ENCODE measurements around the gene PTPN1. TPM values are rescaled to one million over a fixed set of nuclear protein-coding genes. Genes with fewer than 3 reads are reported as not detected.
"Not testable (repeated sequence)": the region's sequence is repeated elsewhere in the genome, so short reads cannot be mapped to it uniquely, and the experiment has no call there.

Gene PTPN1
- total and polyA plus RNA-seq, 4 donors = 5.8 to 10.6 (median 9.7) TPM

DNA sequence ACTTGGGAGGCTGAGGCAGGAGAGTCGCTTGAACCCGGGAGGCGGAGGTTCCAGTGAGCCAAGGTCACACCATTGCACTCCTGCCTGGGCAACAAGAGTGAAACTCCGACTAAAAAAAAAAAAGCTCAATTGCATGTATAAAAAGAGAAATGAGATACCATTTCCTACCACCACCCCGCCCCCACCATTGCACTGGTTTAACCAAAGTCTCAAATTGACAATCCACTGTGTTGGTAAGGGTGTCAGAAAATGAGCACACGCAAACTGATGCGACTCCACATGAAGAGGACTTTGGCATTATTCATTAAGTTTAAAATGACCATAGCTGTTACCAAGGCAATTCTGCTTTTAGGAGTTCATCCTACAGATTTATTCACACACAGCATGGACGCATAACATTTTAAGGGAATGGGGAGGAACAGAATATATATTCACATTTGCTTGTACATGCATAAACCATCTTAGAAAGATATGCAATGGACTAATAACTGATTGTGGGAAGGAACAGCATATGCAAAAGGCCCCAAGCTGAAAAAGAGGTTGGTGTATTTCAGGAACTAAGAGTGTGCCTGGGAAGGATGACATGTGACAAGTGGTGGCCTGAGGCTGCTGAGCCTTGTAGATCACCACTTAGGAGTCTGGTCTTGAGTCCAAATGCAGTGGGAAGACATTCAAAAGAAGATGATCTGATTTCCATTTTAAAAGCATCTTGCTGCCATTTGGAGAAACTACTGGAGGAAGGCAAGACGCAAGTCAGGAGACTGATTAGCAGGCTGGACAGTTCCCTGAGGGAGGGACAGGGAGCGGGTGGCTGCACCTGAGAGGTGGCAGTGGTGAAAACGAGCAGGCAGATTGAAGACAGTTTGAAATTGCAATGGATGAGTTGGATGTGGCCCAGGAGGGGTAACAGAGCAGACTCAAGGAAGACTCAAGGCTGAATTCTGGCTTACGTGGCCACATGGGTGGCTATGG is 37.2 kb upstream of the PTPN1 start:
- Histone ChIP-seq H3K4me3 (ENCODE audit: low read depth in 1 of 3, low read length in 3 of 3) (no peak overlapping the region), H3K36me3 (ENCODE audit: control insufficient read depth in 4 of 4, insufficient read depth in 3 of 4, low read depth in 1 of 4, low read length in 3 of 4) (no peaks in the 10 kb centered on the region), H3K27me3 (ENCODE audit: control insufficient read depth in 4 of 4, insufficient read depth in 4 of 4, low read length in 3 of 4) (no peaks in the 10 kb centered on the region), H3K9ac (ENCODE audit: low read depth in 1 of 2, low read length in 2 of 2) (no peak overlapping the region), H3K9me3 (ENCODE audit: control insufficient read depth in 4 of 4, low read length in 3 of 4) (no peaks in the 10 kb centered on the region), H3K27ac (ENCODE audit: low read depth in 1 of 2, low read length in 2 of 2) (peak overlapping the region in 1 of 2 donors; percentile 41), H3K4me1 (ENCODE audit: control insufficient read depth in 4 of 4, insufficient read depth in 4 of 4, low read length in 3 of 4) (peaks cover 13 to 22% (median 18%) of the 10 kb centered on the region in 4 donors)
- DNase-seq (ENCODE audit: low spot score) = no peak
- 91% methylated on average over 12 of the region's 12 CpGs for WGBS
- TF ChIP-seq REST (IDR thresholded peaks at IDR 0.05) (no peak), ZBTB33 (IDR thresholded peaks at IDR 0.05) (no peak), MAX (IDR thresholded peaks at IDR 0.05) (no peak), GABPA (IDR thresholded peaks at IDR 0.05 in 1 of 2, conservative IDR thresholded peaks at IDR 0.05 in 1 of 2) (no peak), NR2F2 (IDR thresholded peaks at IDR 0.05) (no peak), HNF4A (conservative IDR thresholded peaks at IDR 0.05) (no peak), FOXA1 (IDR thresholded peaks at IDR 0.05) (no peak), EGR1 (IDR thresholded peaks at IDR 0.05; ENCODE audit: low read depth in 2 of 2) (no peak), YY1 (IDR thresholded peaks at IDR 0.05) (no peak)

DNA sequence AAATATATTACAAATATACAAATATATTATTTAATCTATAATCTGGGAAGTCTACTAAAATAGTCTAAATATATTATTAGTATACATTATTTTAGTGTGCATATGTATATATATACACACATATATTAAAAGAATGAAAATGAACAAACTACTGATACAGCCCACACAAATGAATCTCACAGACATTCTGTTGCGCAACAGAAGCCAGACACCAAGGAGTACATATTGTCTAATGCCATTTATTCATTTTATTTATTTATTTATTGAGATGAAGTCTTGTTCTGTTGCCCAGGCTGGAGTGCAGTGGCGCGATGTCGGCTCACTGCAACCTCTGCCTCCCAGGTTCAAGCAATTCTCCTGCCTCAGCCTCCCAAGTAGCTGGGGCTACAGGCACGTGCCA is 35.8 kb upstream of the PTPN1 start:
- H3K4me1 ChIP-seq (ENCODE audit: control insufficient read depth in 4 of 4, insufficient read depth in 4 of 4, low read length in 3 of 4) = peaks cover 11 to 24% (median 19%) of the 10 kb centered on the region in 4 donors
- not testable (repeated sequence) for H3K36me3 ChIP-seq (ENCODE audit: control insufficient read depth in 4 of 4, insufficient read depth in 3 of 4, low read depth in 1 of 4, low read length in 3 of 4); H3K27me3 ChIP-seq (ENCODE audit: control insufficient read depth in 4 of 4, insufficient read depth in 4 of 4, low read length in 3 of 4); H3K4me3 ChIP-seq (ENCODE audit: low read depth in 1 of 3, low read length in 3 of 3); H3K27ac ChIP-seq (ENCODE audit: low read depth in 1 of 2, low read length in 2 of 2); H3K9ac ChIP-seq (ENCODE audit: low read depth in 1 of 2, low read length in 2 of 2); H3K9me3 ChIP-seq (ENCODE audit: control insufficient read depth in 4 of 4, low read length in 3 of 4); DNase-seq (ENCODE audit: low spot score)
- WGBS = 96% methylated on average over 5 of the region's 5 CpGs

DNA sequence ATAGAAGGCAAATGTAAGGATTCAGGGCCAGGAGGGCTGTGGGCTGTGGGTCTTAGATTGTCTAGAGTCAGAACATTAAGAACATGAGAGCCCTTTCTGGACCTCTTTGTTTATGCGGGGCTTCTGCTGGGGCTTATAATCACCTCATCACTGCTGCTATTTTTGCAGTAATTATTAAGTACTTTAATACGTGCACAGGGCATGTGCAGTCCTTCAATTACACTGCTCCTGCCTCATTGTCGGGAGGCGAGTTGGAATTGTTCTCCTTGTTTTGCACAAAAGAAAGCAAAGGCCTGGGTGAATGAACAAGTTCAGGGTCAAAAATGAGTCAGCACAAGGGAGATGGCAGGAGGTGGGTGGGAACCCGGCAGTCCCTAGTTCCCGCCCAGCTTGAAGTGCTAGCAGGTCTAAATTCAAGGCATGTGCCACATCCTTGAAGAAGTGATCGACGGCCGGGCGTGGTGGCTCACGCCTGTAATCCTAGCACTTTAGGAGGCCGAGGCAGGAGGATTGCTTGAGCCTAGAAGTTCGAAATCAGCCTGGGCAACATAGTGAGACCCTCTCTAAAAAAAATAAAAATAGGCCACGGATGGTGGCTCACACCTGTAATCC is 34.4 kb upstream of the PTPN1 start:
- Histone ChIP-seq H3K4me1 (ENCODE audit: control insufficient read depth in 4 of 4, insufficient read depth in 4 of 4, low read length in 3 of 4) (peaks cover 1 to 16% (median 8%) of the 10 kb centered on the region in 4 donors), H3K9ac (ENCODE audit: low read depth in 1 of 2, low read length in 2 of 2) (no peak overlapping the region), H3K27ac (ENCODE audit: low read depth in 1 of 2, low read length in 2 of 2) (no peak overlapping the region), H3K9me3 (ENCODE audit: control insufficient read depth in 4 of 4, low read length in 3 of 4) (no peaks in the 10 kb centered on the region), H3K27me3 (ENCODE audit: control insufficient read depth in 4 of 4, insufficient read depth in 4 of 4, low read length in 3 of 4) (no peaks in the 10 kb centered on the region), H3K36me3 (ENCODE audit: control insufficient read depth in 4 of 4, insufficient read depth in 3 of 4, low read depth in 1 of 4, low read length in 3 of 4) (no peaks in the 10 kb centered on the region), H3K4me3 (ENCODE audit: low read depth in 1 of 3, low read length in 3 of 3) (no peak overlapping the region)
- TF ChIP-seq JUND (IDR thresholded peaks at IDR 0.05) (peak; percentile 33 to 54), RAD21 (IDR thresholded peaks at IDR 0.05) (no peak), MAX (IDR thresholded peaks at IDR 0.05) (peak; percentile 22), HNF4G (IDR thresholded peaks at IDR 0.05) (no peak), HNF4A (conservative IDR thresholded peaks at IDR 0.05) (peak in 1 of 2 donors; percentile 27)
- WGBS = 75% methylated on average over 14 of the region's 14 CpGs
- no peak for DNase-seq (ENCODE audit: low spot score)
